ENCODE data around the gene ANKRD34A. TPM values are rescaled to one million over a fixed set of nuclear protein-coding genes. Genes with fewer than 3 reads are reported as not detected.
A peak's percentile ranks its signal among the peaks of the same experiment; 100 is the strongest.

The ANKRD34A gene
- total and polyA plus RNA-seq, 2 donors from 2014 or later, result 0.37 to 0.76 TPM

GRCh38 chr1:145983206-145983675 lies 18.9 kb upstream of the ANKRD34A start:
- Histone ChIP-seq H3K4me1 (ENCODE audit: control insufficient read depth in 2 of 3, insufficient read depth in 2 of 3, low read depth in 1 of 3, low read length in 3 of 3) (peaks cover 13 to 55% (median 47%) of the 10 kb centered on the region in 3 donors), H3K9ac (ENCODE audit: low read length in 3 of 3) (peak overlapping the region in 1 of 3 donors; percentile 25), H3K27ac (ENCODE audit: low read depth in 2 of 2, low read length in 2 of 2) (peak overlapping the region; percentile 75 to 94), H3K27me3 (ENCODE audit: control insufficient read depth, insufficient read depth, low read length) (no peaks in the 10 kb centered on the region), H3K9me3 (ENCODE audit: control insufficient read depth in 2 of 3, insufficient read depth in 1 of 3, low read length in 3 of 3) (no peaks in the 10 kb centered on the region), H3K36me3 (ENCODE audit: control insufficient read depth in 2 of 3, insufficient read depth in 3 of 3, low read length in 3 of 3) (no peaks in the 10 kb centered on the region), H3K4me3 (ENCODE audit: low read length in 3 of 3) (no peak overlapping the region)
- intact Hi-C loops (cut with DNase I), result no loop called here
- no peak for FAIRE-seq
- TF ChIP-seq CTCF (IDR thresholded peaks at IDR 0.05; ENCODE audit: borderline replicate concordance, extremely low read depth, insufficient read depth), result no peak
- no peak for DNase-seq

GRCh38 chr1:145982010-145982723 lies 17.8 kb upstream of the ANKRD34A start:
- intact Hi-C loops (cut with DNase I), result no loop called here
- no peaks in the 10 kb centered on the region for H3K9me3 ChIP-seq (ENCODE audit: control insufficient read depth in 2 of 3, insufficient read depth in 1 of 3, low read length in 3 of 3)
- H3K36me3 ChIP-seq (ENCODE audit: control insufficient read depth in 2 of 3, insufficient read depth in 3 of 3, low read length in 3 of 3), result no peaks in the 10 kb centered on the region
- H3K9ac ChIP-seq (ENCODE audit: low read length in 3 of 3), result peak overlapping the region in 1 of 3 donors; percentile 25
- H3K27ac ChIP-seq (ENCODE audit: low read depth in 2 of 2, low read length in 2 of 2), result peak overlapping the region; percentile 75 to 94
- peaks cover 20 to 62% (median 58%) of the 10 kb centered on the region in 3 donors for H3K4me1 ChIP-seq (ENCODE audit: control insufficient read depth in 2 of 3, insufficient read depth in 2 of 3, low read depth in 1 of 3, low read length in 3 of 3)
- FAIRE-seq (no peak), DNase-seq (no peak)
- no peak overlapping the region for H3K4me3 ChIP-seq (ENCODE audit: low read length in 3 of 3)
- no peak for TF ChIP-seq CTCF (IDR thresholded peaks at IDR 0.05; ENCODE audit: borderline replicate concordance, extremely low read depth, insufficient read depth)
- no peaks in the 10 kb centered on the region for H3K27me3 ChIP-seq (ENCODE audit: control insufficient read depth, insufficient read depth, low read length)

GRCh38 chr1:145980457-145980994 lies 16.2 kb upstream of the ANKRD34A start:
- Histone ChIP-seq H3K4me3 (ENCODE audit: low read length in 3 of 3) (peak overlapping the region in 2 of 3 donors; percentile 15 to 30), H3K9ac (ENCODE audit: low read length in 3 of 3) (peak overlapping the region in 2 of 3 donors; percentile 1 to 49), H3K4me1 (ENCODE audit: control insufficient read depth in 2 of 3, insufficient read depth in 2 of 3, low read depth in 1 of 3, low read length in 3 of 3) (peaks cover 20 to 55% (median 51%) of the 10 kb centered on the region in 3 donors), H3K36me3 (ENCODE audit: control insufficient read depth in 2 of 3, insufficient read depth in 3 of 3, low read length in 3 of 3) (no peaks in the 10 kb centered on the region), H3K27ac (ENCODE audit: low read depth in 2 of 2, low read length in 2 of 2) (peak overlapping the region; percentile 92 to 94), H3K9me3 (ENCODE audit: control insufficient read depth in 2 of 3, insufficient read depth in 1 of 3, low read length in 3 of 3) (no peaks in the 10 kb centered on the region), H3K27me3 (ENCODE audit: control insufficient read depth, insufficient read depth, low read length) (no peaks in the 10 kb centered on the region)
- DNase-seq (peak in 1 of 5 donors; percentile 30), FAIRE-seq (no peak)
- intact Hi-C loops (cut with DNase I), result no loop called here
- no peak for TF ChIP-seq CTCF (IDR thresholded peaks at IDR 0.05; ENCODE audit: borderline replicate concordance, extremely low read depth, insufficient read depth)
